B cell (primary cell): Measurements from ENCODE around the gene PITX3. TPM values are rescaled to one million over a fixed set of nuclear protein-coding genes. Genes with fewer than 3 reads are reported as not detected.

ENCODE experiments used
- ATAC-seq: fragments of 200-7000 bp; cut with Tn5 transposase; one replicate; pipeline ENCODE4 v1.10.0; 2021; ENCODE audit warnings: low read depth, mild to moderate bottlenecking, moderate number of reproducible peaks, moderate library complexity
- CTCF ChIA-PET: fragments of 350-600 bp; sonication (Branson Sonifier 250); formaldehyde crosslinking; loops from one replicate; lab custom pipeline; 2021; ENCODE audit warnings: antibody characterized with exemption, inconsistent platforms; lab: Charles Lee
- POLR2A ChIA-PET: fragments of 350-600 bp; sonication (Branson Sonifier 250); formaldehyde crosslinking; loops from one replicate; lab custom pipeline; 2021; ENCODE audit warnings: antibody characterized with exemption; lab: Charles Lee
- DNase-seq: peaks from one replicate; pipeline ENCODE4 v3.0.0; 2013
- H2AFZ ChIP-seq: 2 replicates; pipeline ENCODE4 v1.6.1; 2012; ENCODE audit warnings: mild to moderate bottlenecking, low read depth, low read length; ENCODE audit not compliant: insufficient read depth, poor library complexity, severe bottlenecking
- H3K27ac ChIP-seq, 2 donors: 1 replicate in 1 of 2; 2 replicates in 1 of 2; pipeline ENCODE4 v1.5.1; 2012 to 2013; ENCODE audit warnings: low read length in 2 of 2, mild to moderate bottlenecking in 2 of 2, moderate library complexity in 1 of 2
- H3K27me3 ChIP-seq, 4 experiments: fragments of 200-600 bp in 1 of 4; sonication (generic) in 1 of 4; replicated peaks in 1 of 4; 1 replicate in 2 of 4; 2 replicates in 2 of 4; pipeline versions ENCODE4 v1.6.1 to v1.7.0; 2013 to 2016; ENCODE audit warnings: low read length in 3 of 4, mild to moderate bottlenecking in 2 of 4, mixed read lengths in 1 of 4, moderate library complexity in 1 of 4; ENCODE audit not compliant: insufficient read depth in 4 of 4, control insufficient read depth in 3 of 4; ENCODE audit errors: control extremely low read depth in 1 of 4
- H3K36me3 ChIP-seq, 2 experiments: replicated peaks in 1 of 2; 1 replicate in 1 of 2; 2 replicates in 1 of 2; pipeline versions ENCODE4 v1.6.1 to v1.7.1; 2013; ENCODE audit warnings: low read length in 1 of 2; ENCODE audit not compliant: insufficient read depth in 2 of 2, control insufficient read depth in 1 of 2; ENCODE audit errors: control extremely low read depth in 1 of 2, extremely low read depth in 1 of 2
- H3K4me1 ChIP-seq, 2 donors: fragments of 200-600 bp in 1 of 2; sonication (generic) in 1 of 2; 1 replicate in 1 of 2; 2 replicates in 1 of 2; pipeline versions ENCODE4 v1.5.1 to v1.6.1; 2013 to 2017; ENCODE audit warnings: low read length in 2 of 2; ENCODE audit not compliant: control insufficient read depth in 2 of 2, insufficient read depth in 2 of 2
- H3K4me2 ChIP-seq: replicated peaks from 2 replicates; pipeline ENCODE3; 2012; ENCODE audit warnings: mild to moderate bottlenecking, low read depth, low read length; ENCODE audit not compliant: poor library complexity, severe bottlenecking
- H3K4me3 ChIP-seq, 5 experiments: fragments of 200-600 bp in 1 of 5; sonication (generic) in 1 of 5; 1 replicate in 3 of 5; 2 replicates in 2 of 5; pipeline versions ENCODE4 v1.5.1 to v1.7.0; 2011 to 2016; ENCODE audit warnings: low read length in 4 of 5, mild to moderate bottlenecking in 4 of 5, low read depth in 2 of 5, control low read depth in 1 of 5, moderate library complexity in 1 of 5; ENCODE audit not compliant: insufficient read depth in 1 of 5; ENCODE audit errors: control extremely low read depth in 1 of 5, extremely low read depth in 1 of 5
- H3K79me2 ChIP-seq: fragments of 200-600 bp; sonication (generic); one replicate; pipeline ENCODE4 v1.6.0; 2016; ENCODE audit warnings: low read length; ENCODE audit not compliant: control insufficient read depth, insufficient read depth
- H3K9ac ChIP-seq: fragments of 200-600 bp; sonication (generic); 2 replicates; pipeline ENCODE4 v1.6.1; 2017; ENCODE audit warnings: mild to moderate bottlenecking, low read length, moderate library complexity
- H3K9me3 ChIP-seq, 3 donors: one replicate each; pipeline versions ENCODE4 v1.6.1 to v1.7.1; 2013; ENCODE audit warnings: low read length in 2 of 3; ENCODE audit not compliant: control insufficient read depth in 2 of 3, insufficient read depth in 1 of 3; ENCODE audit errors: control extremely low read depth in 1 of 3
- H4K20me1 ChIP-seq: 2 replicates; pipeline ENCODE4 v1.6.0; 2012; ENCODE audit warnings: mild to moderate bottlenecking, low read length; ENCODE audit not compliant: insufficient read depth, control insufficient read depth, poor library complexity, severe bottlenecking
- H3K27ac Mint-ChIP-seq: one replicate; pipeline ENCODE4 v1.8.0; 2021; ENCODE audit warnings: mixed read lengths
- H3K27me3 Mint-ChIP-seq: one replicate; pipeline ENCODE4 v1.8.0; 2021; ENCODE audit warnings: mixed read lengths
- H3K4me1 Mint-ChIP-seq: one replicate; pipeline ENCODE4 v1.8.0; 2021; ENCODE audit warnings: mixed read lengths
- H3K4me3 Mint-ChIP-seq: one replicate; pipeline ENCODE4 v1.8.0; 2021; ENCODE audit warnings: mixed read lengths
- H3K9me3 Mint-ChIP-seq: one replicate; pipeline ENCODE4 v1.8.0; 2022; ENCODE audit warnings: mixed read lengths; ENCODE audit not compliant: insufficient read depth
- EZH2 ChIP-seq: IDR thresholded peaks from 2 replicates; pipeline ENCODE4 v1.6.1; 2012; ENCODE audit warnings: borderline replicate concordance, low read depth, mild to moderate bottlenecking, moderate library complexity, low read length; ENCODE audit not compliant: insufficient read depth, poor library complexity, severe bottlenecking
- WGBS: methylation state at CpG from one replicate; pipeline ENCODE4 v1.1.5; 2013; ENCODE audit warnings: missing lambda C conversion rate; ENCODE audit not compliant: insufficient coverage; 5-methylcytosine and 5-hydroxymethylcytosine counted together
- intact Hi-C: fragments of 100-400 bp; cut with micrococcal nuclease; formaldehyde crosslinking; loops from one replicate; pipeline ENCODE4 v1.10.0; 2022
- polyA plus RNA-seq: library from polyadenylated mRNA; depleted of rRNA; stranded (reverse); fragments of >200 nt; gene quantifications from 2 replicates; pipeline ENCODE4 v1.2.3, GENCODE V29; 2012
- total RNA-seq, 2 donors: library from RNA; stranded (reverse); fragments of 120-200 nt in 1 of 2; gene quantifications; 1 replicate in 1 of 2; 2 replicates in 1 of 2; pipeline versions ENCODE4 v1.2.3 to v1.2.4, GENCODE V29; 2013 to 2022
- TF ChIP-seq, protein P1 (sequence below): fragments of 200-600 bp; IDR thresholded peaks from one replicate; pipeline ENCODE4 v1.8.0; 2022; ENCODE audit warnings: antibody characterized with exemption, mild to moderate bottlenecking

PITX3 gene
- total and polyA plus RNA-seq, 2 donors (not counting 1 experiment from before 2014, with no cell fraction given): not detected

DNA sequence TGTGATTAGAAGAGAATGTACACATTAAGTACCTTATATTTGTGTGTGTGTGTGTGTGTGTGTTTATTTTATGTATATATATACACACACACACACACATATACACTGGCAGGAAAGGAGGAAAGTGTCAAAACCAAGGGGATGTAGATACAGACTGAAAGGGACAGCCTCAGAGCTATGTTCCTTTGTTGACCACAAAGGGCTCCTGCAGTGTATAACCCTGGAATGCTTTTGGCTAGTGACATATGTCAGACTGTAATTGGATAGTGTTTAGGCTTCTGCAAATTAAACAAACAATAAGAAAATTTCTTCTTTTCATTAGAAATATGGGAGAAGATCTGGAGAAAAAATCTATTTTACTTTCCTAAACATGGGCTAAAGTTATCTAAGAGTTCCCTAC is 19.9 kb upstream of the PITX3 start:
- no peaks in the 10 kb centered on the region for H3K9me3 ChIP-seq
- H3K9ac ChIP-seq: no peak overlapping the region
- H2AFZ ChIP-seq: no peak overlapping the region
- Mint-ChIP-seq H3K27ac (no peak overlapping the region), H3K27me3 (no peaks in the 10 kb centered on the region), H3K4me1 (peaks cover 5% of the 10 kb centered on the region), H3K9me3 (no peaks in the 10 kb centered on the region), H3K4me3 (no peak overlapping the region)
- ATAC-seq (no peak), DNase-seq (no peak)
- H3K4me3 ChIP-seq: no peak overlapping the region
- intact Hi-C loops: no loop called here
- TF ChIP-seq, protein P1, sequence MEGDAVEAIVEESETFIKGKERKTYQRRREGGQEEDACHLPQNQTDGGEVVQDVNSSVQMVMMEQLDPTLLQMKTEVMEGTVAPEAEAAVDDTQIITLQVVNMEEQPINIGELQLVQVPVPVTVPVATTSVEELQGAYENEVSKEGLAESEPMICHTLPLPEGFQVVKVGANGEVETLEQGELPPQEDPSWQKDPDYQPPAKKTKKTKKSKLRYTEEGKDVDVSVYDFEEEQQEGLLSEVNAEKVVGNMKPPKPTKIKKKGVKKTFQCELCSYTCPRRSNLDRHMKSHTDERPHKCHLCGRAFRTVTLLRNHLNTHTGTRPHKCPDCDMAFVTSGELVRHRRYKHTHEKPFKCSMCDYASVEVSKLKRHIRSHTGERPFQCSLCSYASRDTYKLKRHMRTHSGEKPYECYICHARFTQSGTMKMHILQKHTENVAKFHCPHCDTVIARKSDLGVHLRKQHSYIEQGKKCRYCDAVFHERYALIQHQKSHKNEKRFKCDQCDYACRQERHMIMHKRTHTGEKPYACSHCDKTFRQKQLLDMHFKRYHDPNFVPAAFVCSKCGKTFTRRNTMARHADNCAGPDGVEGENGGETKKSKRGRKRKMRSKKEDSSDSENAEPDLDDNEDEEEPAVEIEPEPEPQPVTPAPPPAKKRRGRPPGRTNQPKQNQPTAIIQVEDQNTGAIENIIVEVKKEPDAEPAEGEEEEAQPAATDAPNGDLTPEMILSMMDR: no peak
- TF ChIP-seq EZH2: no peak
- no peaks in the 10 kb centered on the region for H3K4me1 ChIP-seq
- no peaks in the 10 kb centered on the region for H3K27me3 ChIP-seq
- POLR2A ChIA-PET: no interaction called here
- CTCF ChIA-PET: interaction anchor here (1.0 to 1.6 kb wide), 2 partner anchors 32 to 91 kb away, joined by 3 to 4 read pairs; no protein-coding TSS in a partner anchor
- no peak overlapping the region for H3K4me2 ChIP-seq
- peaks cover 70% of the 10 kb centered on the region for H4K20me1 ChIP-seq
- peaks cover 7 to 47% of the 10 kb centered on the region in 2 experiments for H3K36me3 ChIP-seq
- H3K27ac ChIP-seq: no peak overlapping the region
- H3K79me2 ChIP-seq: peaks cover 85% of the 10 kb centered on the region

DNA sequence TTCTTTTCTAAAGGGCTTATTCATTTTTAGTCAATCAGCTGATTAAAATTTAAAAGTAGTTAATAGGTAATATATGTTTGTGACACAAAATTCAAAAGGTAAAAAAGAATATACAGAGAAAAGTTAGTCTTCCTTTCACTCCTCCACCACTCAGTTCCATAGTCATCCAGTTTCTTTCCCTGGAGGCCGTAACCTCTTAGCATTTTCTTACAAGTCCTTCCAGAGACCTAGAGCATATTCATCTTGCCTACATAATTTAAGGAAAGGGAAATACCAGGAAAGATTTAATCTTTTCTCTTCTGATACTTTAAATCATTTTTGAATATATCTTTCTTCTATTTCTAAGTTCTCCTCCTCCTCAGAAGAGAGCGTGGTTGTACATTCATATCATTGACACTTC is 14.1 kb upstream of the PITX3 start:
- Histone ChIP-seq H4K20me1 (peaks cover 86% of the 10 kb centered on the region), H3K27ac (no peak overlapping the region), H3K4me1 (peaks cover 0 to 3% of the 10 kb centered on the region in 2 donors), H3K4me3 (no peak overlapping the region), H3K4me2 (no peak overlapping the region), H3K36me3 (peaks cover 2 to 25% of the 10 kb centered on the region in 2 experiments), H2AFZ (no peak overlapping the region), H3K9ac (no peak overlapping the region), H3K9me3 (no peaks in the 10 kb centered on the region), H3K27me3 (no peaks in the 10 kb centered on the region), H3K79me2 (peaks cover 83% of the 10 kb centered on the region)
- no CpG with 5 or more reads among the region's 2 CpGs for WGBS
- no peak for TF ChIP-seq EZH2
- TF ChIP-seq, protein P1: no peak
- Mint-ChIP-seq H3K9me3 (no peaks in the 10 kb centered on the region), H3K4me1 (peaks cover 17% of the 10 kb centered on the region), H3K4me3 (no peak overlapping the region), H3K27ac (no peak overlapping the region), H3K27me3 (no peaks in the 10 kb centered on the region)
- ChIA-PET POLR2A (no interaction called here), CTCF (no interaction called here)
- DNase-seq: no peak
- no peak for ATAC-seq
- intact Hi-C loops: no loop called here
